ENCODE measurements around the gene NBEAL2.
"Not testable (repeated sequence)": the region's sequence is repeated elsewhere in the genome, so short reads cannot be mapped to it uniquely, and the experiment has no call there.

Gene NBEAL2

GRCh38 chr3:47036145-47036544 is 56.7 kb downstream of the NBEAL2 start:
- Histone ChIP-seq H3K27me3 (ENCODE audit: control insufficient read depth in 2 of 2, insufficient read depth in 2 of 2, low read length in 2 of 2) (no peaks in the 10 kb centered on the region), H3K27ac (ENCODE audit: low read depth in 2 of 2, low read length in 2 of 2) (no peak overlapping the region), H3K36me3 (ENCODE audit: control insufficient read depth in 2 of 2, insufficient read depth in 2 of 2, low read length in 2 of 2) (peaks cover 33 to 35% of the 10 kb centered on the region in 2 donors), H3K9ac (ENCODE audit: low read depth in 1 of 2, low read length in 2 of 2) (no peak overlapping the region), H3K4me1 (ENCODE audit: control insufficient read depth in 2 of 2, insufficient read depth in 2 of 2, low read length in 2 of 2) (peaks cover 4 to 18% of the 10 kb centered on the region in 2 donors), H3K9me3 (ENCODE audit: control insufficient read depth in 2 of 2, low read length in 2 of 2) (no peaks in the 10 kb centered on the region), H3K4me3 (ENCODE audit: low read length in 2 of 2) (no peak overlapping the region)

- not testable (repeated sequence) for H3K27ac ChIP-seq (ENCODE audit: low read depth in 2 of 2, low read length in 2 of 2); H3K9me3 ChIP-seq (ENCODE audit: control insufficient read depth in 2 of 2, low read length in 2 of 2); H3K4me3 ChIP-seq (ENCODE audit: low read length in 2 of 2); H3K9ac ChIP-seq (ENCODE audit: low read depth in 1 of 2, low read length in 2 of 2); H3K27me3 ChIP-seq (ENCODE audit: control insufficient read depth in 2 of 2, insufficient read depth in 2 of 2, low read length in 2 of 2)
- peaks cover 41 to 46% of the 10 kb centered on the region in 2 donors for H3K36me3 ChIP-seq (ENCODE audit: control insufficient read depth in 2 of 2, insufficient read depth in 2 of 2, low read length in 2 of 2)
- H3K4me1 ChIP-seq (ENCODE audit: control insufficient read depth in 2 of 2, insufficient read depth in 2 of 2, low read length in 2 of 2) = peaks cover 4 to 22% of the 10 kb centered on the region in 2 donors
Measured at GRCh38 chr3:47037302-47037701, 57.8 kb downstream of the NBEAL2 start.

- H3K4me3 ChIP-seq (ENCODE audit: low read length in 2 of 2) = no peak overlapping the region
- no peaks in the 10 kb centered on the region for H3K9me3 ChIP-seq (ENCODE audit: control insufficient read depth in 2 of 2, low read length in 2 of 2)
- no peak overlapping the region for H3K27ac ChIP-seq (ENCODE audit: low read depth in 2 of 2, low read length in 2 of 2)
- peaks cover 0 to 6% of the 10 kb centered on the region in 2 donors for H3K4me1 ChIP-seq (ENCODE audit: control insufficient read depth in 2 of 2, insufficient read depth in 2 of 2, low read length in 2 of 2)
- no peak overlapping the region for H3K9ac ChIP-seq (ENCODE audit: low read depth in 1 of 2, low read length in 2 of 2)
- H3K36me3 ChIP-seq (ENCODE audit: control insufficient read depth in 2 of 2, insufficient read depth in 2 of 2, low read length in 2 of 2) = peaks cover 35 to 44% of the 10 kb centered on the region in 2 donors
- no peaks in the 10 kb centered on the region for H3K27me3 ChIP-seq (ENCODE audit: control insufficient read depth in 2 of 2, insufficient read depth in 2 of 2, low read length in 2 of 2)
Measured at GRCh38 chr3:47041114-47041513, 61.6 kb downstream of the NBEAL2 start.

GRCh38 chr3:47042231-47042791 is 62.8 kb downstream of the NBEAL2 start:
- Histone ChIP-seq H3K4me1 (ENCODE audit: control insufficient read depth in 2 of 2, insufficient read depth in 2 of 2, low read length in 2 of 2) (peaks cover 0 to 6% of the 10 kb centered on the region in 2 donors), H3K4me3 (ENCODE audit: low read length in 2 of 2) (no peak overlapping the region), H3K27me3 (ENCODE audit: control insufficient read depth in 2 of 2, insufficient read depth in 2 of 2, low read length in 2 of 2) (no peaks in the 10 kb centered on the region), H3K9me3 (ENCODE audit: control insufficient read depth in 2 of 2, low read length in 2 of 2) (no peaks in the 10 kb centered on the region), H3K9ac (ENCODE audit: low read depth in 1 of 2, low read length in 2 of 2) (no peak overlapping the region), H3K36me3 (ENCODE audit: control insufficient read depth in 2 of 2, insufficient read depth in 2 of 2, low read length in 2 of 2) (peaks cover 34 to 43% of the 10 kb centered on the region in 2 donors), H3K27ac (ENCODE audit: low read depth in 2 of 2, low read length in 2 of 2) (no peak overlapping the region)

GRCh38 chr3:47047069-47047468 is 67.6 kb downstream of the NBEAL2 start:
- Histone ChIP-seq H3K4me3 (ENCODE audit: low read length in 2 of 2) (no peak overlapping the region), H3K27me3 (ENCODE audit: control insufficient read depth in 2 of 2, insufficient read depth in 2 of 2, low read length in 2 of 2) (no peaks in the 10 kb centered on the region), H3K9ac (ENCODE audit: low read depth in 1 of 2, low read length in 2 of 2) (no peak overlapping the region), H3K27ac (ENCODE audit: low read depth in 2 of 2, low read length in 2 of 2) (no peak overlapping the region), H3K36me3 (ENCODE audit: control insufficient read depth in 2 of 2, insufficient read depth in 2 of 2, low read length in 2 of 2) (peaks cover 13% of the 10 kb centered on the region in 2 donors), H3K9me3 (ENCODE audit: control insufficient read depth in 2 of 2, low read length in 2 of 2) (no peaks in the 10 kb centered on the region), H3K4me1 (ENCODE audit: control insufficient read depth in 2 of 2, insufficient read depth in 2 of 2, low read length in 2 of 2) (peaks cover 0 to 5% of the 10 kb centered on the region in 2 donors)

GRCh38 chr3:47047673-47048072 is 68.2 kb downstream of the NBEAL2 start:
- Histone ChIP-seq H3K4me3 (ENCODE audit: low read length in 2 of 2) (no peak overlapping the region), H3K9me3 (ENCODE audit: control insufficient read depth in 2 of 2, low read length in 2 of 2) (no peaks in the 10 kb centered on the region), H3K4me1 (ENCODE audit: control insufficient read depth in 2 of 2, insufficient read depth in 2 of 2, low read length in 2 of 2) (no peaks in the 10 kb centered on the region), H3K27me3 (ENCODE audit: control insufficient read depth in 2 of 2, insufficient read depth in 2 of 2, low read length in 2 of 2) (no peaks in the 10 kb centered on the region), H3K36me3 (ENCODE audit: control insufficient read depth in 2 of 2, insufficient read depth in 2 of 2, low read length in 2 of 2) (peaks cover 8 to 9% of the 10 kb centered on the region in 2 donors), H3K27ac (ENCODE audit: low read depth in 2 of 2, low read length in 2 of 2) (no peak overlapping the region), H3K9ac (ENCODE audit: low read depth in 1 of 2, low read length in 2 of 2) (no peak overlapping the region)

GRCh38 chr3:47054412-47054811 is 74.9 kb downstream of the NBEAL2 start:
- Histone ChIP-seq H3K27me3 (ENCODE audit: control insufficient read depth in 2 of 2, insufficient read depth in 2 of 2, low read length in 2 of 2) (no peaks in the 10 kb centered on the region), H3K9me3 (ENCODE audit: control insufficient read depth in 2 of 2, low read length in 2 of 2) (no peaks in the 10 kb centered on the region), H3K4me3 (ENCODE audit: low read length in 2 of 2) (no peak overlapping the region), H3K4me1 (ENCODE audit: control insufficient read depth in 2 of 2, insufficient read depth in 2 of 2, low read length in 2 of 2) (no peaks in the 10 kb centered on the region), H3K9ac (ENCODE audit: low read depth in 1 of 2, low read length in 2 of 2) (no peak overlapping the region), H3K27ac (ENCODE audit: low read depth in 2 of 2, low read length in 2 of 2) (no peak overlapping the region), H3K36me3 (ENCODE audit: control insufficient read depth in 2 of 2, insufficient read depth in 2 of 2, low read length in 2 of 2) (peaks cover 14 to 15% of the 10 kb centered on the region in 2 donors)

GRCh38 chr3:47056705-47057104 is 77.2 kb downstream of the NBEAL2 start:
- H3K4me3 ChIP-seq (ENCODE audit: low read length in 2 of 2) = no peak overlapping the region
- no peaks in the 10 kb centered on the region for H3K27me3 ChIP-seq (ENCODE audit: control insufficient read depth in 2 of 2, insufficient read depth in 2 of 2, low read length in 2 of 2)
- no peaks in the 10 kb centered on the region for H3K9me3 ChIP-seq (ENCODE audit: control insufficient read depth in 2 of 2, low read length in 2 of 2)
- peaks cover 16 to 17% of the 10 kb centered on the region in 2 donors for H3K36me3 ChIP-seq (ENCODE audit: control insufficient read depth in 2 of 2, insufficient read depth in 2 of 2, low read length in 2 of 2)
- H3K4me1 ChIP-seq (ENCODE audit: control insufficient read depth in 2 of 2, insufficient read depth in 2 of 2, low read length in 2 of 2) = no peaks in the 10 kb centered on the region
- no peak overlapping the region for H3K9ac ChIP-seq (ENCODE audit: low read depth in 1 of 2, low read length in 2 of 2)
- H3K27ac ChIP-seq (ENCODE audit: low read depth in 2 of 2, low read length in 2 of 2) = no peak overlapping the region

GRCh38 chr3:47057212-47057671 is 77.8 kb downstream of the NBEAL2 start:
- Histone ChIP-seq H3K4me1 (ENCODE audit: control insufficient read depth in 2 of 2, insufficient read depth in 2 of 2, low read length in 2 of 2) (no peaks in the 10 kb centered on the region), H3K9me3 (ENCODE audit: control insufficient read depth in 2 of 2, low read length in 2 of 2) (no peaks in the 10 kb centered on the region), H3K4me3 (ENCODE audit: low read length in 2 of 2) (no peak overlapping the region), H3K36me3 (ENCODE audit: control insufficient read depth in 2 of 2, insufficient read depth in 2 of 2, low read length in 2 of 2) (peaks cover 20 to 22% of the 10 kb centered on the region in 2 donors), H3K9ac (ENCODE audit: low read depth in 1 of 2, low read length in 2 of 2) (no peak overlapping the region), H3K27me3 (ENCODE audit: control insufficient read depth in 2 of 2, insufficient read depth in 2 of 2, low read length in 2 of 2) (no peaks in the 10 kb centered on the region), H3K27ac (ENCODE audit: low read depth in 2 of 2, low read length in 2 of 2) (no peak overlapping the region)

Measured in mucosa of rectum (tissue), 2 donors.